ENCODE measurements around the gene GRIA3.

GRIA3 gene

GRCh38 chrX:123447506-123447905 is 263.4 kb downstream of the GRIA3 start:
- no peaks in the 10 kb centered on the region for H3K36me3 ChIP-seq
- H3K27me3 ChIP-seq (ENCODE audit: insufficient read depth, low read depth, severe bottlenecking), result peaks cover 19% of the 10 kb centered on the region
- no peak for TF ChIP-seq CTCF (IDR thresholded peaks at IDR 0.05; ENCODE audit: low read depth, low read length)
- no peak overlapping the region for H3K4me3 ChIP-seq (ENCODE audit: low read depth, low read length)
- no peaks in the 10 kb centered on the region for H3K9me3 ChIP-seq (ENCODE audit: severe bottlenecking)
- H3K27ac ChIP-seq, result no peak overlapping the region
- DNase-seq, result no peak

- Histone ChIP-seq H3K4me3 (ENCODE audit: low read depth, low read length) (no peak overlapping the region), H3K27ac (no peak overlapping the region), H3K36me3 (no peaks in the 10 kb centered on the region), H3K27me3 (ENCODE audit: insufficient read depth, low read depth, severe bottlenecking) (peaks cover 14% of the 10 kb centered on the region), H3K9me3 (ENCODE audit: severe bottlenecking) (no peaks in the 10 kb centered on the region)
- TF ChIP-seq CTCF (IDR thresholded peaks at IDR 0.05; ENCODE audit: low read depth, low read length), result no peak
- DNase-seq, result no peak
Observed at GRCh38 chrX:123449335-123449734, 265.3 kb downstream of the GRIA3 start.

- no peak overlapping the region for H3K27ac ChIP-seq
- DNase-seq, result no peak
Observed at GRCh38 chrX:123450222-123450621, 266.1 kb downstream of the GRIA3 start.

GRCh38 chrX:123454712-123455431 is 270.8 kb downstream of the GRIA3 start:
- DNase-seq, result no peak
- Histone ChIP-seq H3K27ac (no peak overlapping the region), H3K27me3 (ENCODE audit: insufficient read depth, low read depth, severe bottlenecking) (peaks cover 21% of the 10 kb centered on the region), H3K36me3 (no peaks in the 10 kb centered on the region), H3K9me3 (ENCODE audit: severe bottlenecking) (no peaks in the 10 kb centered on the region), H3K4me3 (ENCODE audit: low read depth, low read length) (no peak overlapping the region)
- TF ChIP-seq CTCF (IDR thresholded peaks at IDR 0.05; ENCODE audit: low read depth, low read length), result no peak

More at GRCh38 chrX:123450222-123450621, 266.1 kb downstream of the GRIA3 start:
- Histone ChIP-seq H3K36me3 (no peaks in the 10 kb centered on the region), H3K27me3 (ENCODE audit: insufficient read depth, low read depth, severe bottlenecking) (peaks cover 12% of the 10 kb centered on the region), H3K4me3 (ENCODE audit: low read depth, low read length) (no peak overlapping the region), H3K9me3 (ENCODE audit: severe bottlenecking) (no peaks in the 10 kb centered on the region)
- TF ChIP-seq CTCF (IDR thresholded peaks at IDR 0.05; ENCODE audit: low read depth, low read length), result peak; percentile 48

- DNase-seq, result no peak
- TF ChIP-seq CTCF (IDR thresholded peaks at IDR 0.05; ENCODE audit: low read depth, low read length), result no peak
- no peak overlapping the region for H3K27ac ChIP-seq
Observed at GRCh38 chrX:123455693-123456092, 271.6 kb downstream of the GRIA3 start.

GRCh38 chrX:123464709-123465108 is 280.6 kb downstream of the GRIA3 start:
- Histone ChIP-seq H3K27ac (no peak overlapping the region), H3K4me3 (ENCODE audit: low read depth, low read length) (no peak overlapping the region), H3K9me3 (ENCODE audit: severe bottlenecking) (no peaks in the 10 kb centered on the region), H3K27me3 (ENCODE audit: insufficient read depth, low read depth, severe bottlenecking) (peaks cover 40% of the 10 kb centered on the region), H3K36me3 (no peaks in the 10 kb centered on the region)
- TF ChIP-seq CTCF (IDR thresholded peaks at IDR 0.05; ENCODE audit: low read depth, low read length), result no peak
- no peak for DNase-seq

More at GRCh38 chrX:123455693-123456092, 271.6 kb downstream of the GRIA3 start:
- Histone ChIP-seq H3K4me3 (ENCODE audit: low read depth, low read length) (no peak overlapping the region), H3K9me3 (ENCODE audit: severe bottlenecking) (no peaks in the 10 kb centered on the region), H3K36me3 (no peaks in the 10 kb centered on the region), H3K27me3 (ENCODE audit: insufficient read depth, low read depth, severe bottlenecking) (peaks cover 26% of the 10 kb centered on the region)

Measured in WERI-Rb-1 (cell line).